ENCODE measurements around the gene MICAL2.

MICAL2 gene

GRCh38 chr11:12210200-12210599 lies 99.8 kb downstream of the MICAL2 start:
- H3K27ac ChIP-seq (ENCODE audit: extremely low read depth, low read depth, low read length), result no peak overlapping the region
- H3K4me3 ChIP-seq (ENCODE audit: low read depth, low read length), result no peak overlapping the region
- no peak for TF ChIP-seq ZNF501 (tag by site-specific recombination; IDR thresholded peaks at IDR 0.05)
- TF ChIP-seq ZNF350 (tag by site-specific recombination; IDR thresholded peaks at IDR 0.05), result no peak
- no peaks in the 10 kb centered on the region for H3K9me3 ChIP-seq (ENCODE audit: control insufficient read depth, insufficient read depth, low read depth, low read length)
- no peaks in the 10 kb centered on the region for H3K4me1 ChIP-seq (ENCODE audit: control insufficient read depth, insufficient read depth, low read length)
- ChIA-PET CTCF (no interaction called here), POLR2A (no interaction called here)
- peaks cover 0 to 6% of the 10 kb centered on the region in 2 experiments; a peak in 1 of 3 replicates for H3K36me3 ChIP-seq (ENCODE audit: control insufficient read depth in 2 of 2, insufficient read depth in 1 of 2, low read length in 2 of 2)

- Histone ChIP-seq H3K36me3 (ENCODE audit: control insufficient read depth in 2 of 2, insufficient read depth in 1 of 2, low read length in 2 of 2) (peaks cover 0 to 9% of the 10 kb centered on the region in 2 experiments; a peak in 1 of 3 replicates), H3K4me1 (ENCODE audit: control insufficient read depth, insufficient read depth, low read length) (no peaks in the 10 kb centered on the region), H3K9me3 (ENCODE audit: control insufficient read depth, insufficient read depth, low read depth, low read length) (no peaks in the 10 kb centered on the region), H3K27ac (ENCODE audit: extremely low read depth, low read depth, low read length) (no peak overlapping the region), H3K4me3 (ENCODE audit: low read depth, low read length) (no peak overlapping the region)
- POLR2A ChIA-PET, result no interaction called here
- CTCF ChIA-PET, result interaction anchor here (0.7 to 1.0 kb wide), 3 partner anchors 12 to 89 kb away, joined by 3 read pairs; no protein-coding TSS in a partner anchor
- TF ChIP-seq ZNF610 (tag by site-specific recombination; IDR thresholded peaks at IDR 0.05; ENCODE audit: borderline replicate concordance) (no peak), ZFP37 (tag by site-specific recombination; IDR thresholded peaks at IDR 0.05) (no peak), ZNF473 (tag by site-specific recombination; IDR thresholded peaks at IDR 0.05) (no peak), ZBTB49 (tag by site-specific recombination; IDR thresholded peaks at IDR 0.05; ENCODE audit: low read depth) (no peak), RBAK (tag by site-specific recombination; IDR thresholded peaks at IDR 0.05) (no peak), ZNF561 (tag by site-specific recombination; IDR thresholded peaks at IDR 0.05; ENCODE audit: borderline replicate concordance) (no peak)
Observed at GRCh38 chr11:12211331-12212065, 101.1 kb downstream of the MICAL2 start.

GRCh38 chr11:12212174-12212820 lies 101.9 kb downstream of the MICAL2 start:
- no peak overlapping the region for H3K4me3 ChIP-seq (ENCODE audit: low read depth, low read length)
- H3K9me3 ChIP-seq (ENCODE audit: control insufficient read depth, insufficient read depth, low read depth, low read length), result no peaks in the 10 kb centered on the region
- H3K27ac ChIP-seq (ENCODE audit: extremely low read depth, low read depth, low read length), result no peak overlapping the region
- ChIA-PET POLR2A (no interaction called here), CTCF (interaction anchor here (0.7 to 0.9 kb wide), 5 partner anchors 12 to 374 kb away, joined by 3 read pairs; no protein-coding TSS in a partner anchor)
- no peaks in the 10 kb centered on the region for H3K4me1 ChIP-seq (ENCODE audit: control insufficient read depth, insufficient read depth, low read length)
- H3K36me3 ChIP-seq (ENCODE audit: control insufficient read depth in 2 of 2, insufficient read depth in 1 of 2, low read length in 2 of 2), result peaks cover 0 to 12% of the 10 kb centered on the region in 2 experiments; a peak in 1 of 3 replicates
- TF ChIP-seq ZSCAN4 (tag by site-specific recombination; IDR thresholded peaks at IDR 0.05), result no peak
- TF ChIP-seq OSR2 (tag by site-specific recombination; IDR thresholded peaks at IDR 0.05), result no peak
- no peak for TF ChIP-seq ZNF2 (tag by site-specific recombination; IDR thresholded peaks at IDR 0.05)
- TF ChIP-seq ZNF629 (tag by site-specific recombination; IDR thresholded peaks at IDR 0.05), result peak; percentile 87
- TF ChIP-seq ZSCAN16 (tag by site-specific recombination; IDR thresholded peaks at IDR 0.05), result no peak
- peak; percentile 46; the same call in 1 of the 2 replicates for TF ChIP-seq ATF2 (tag by site-specific recombination; IDR thresholded peaks at IDR 0.05; ENCODE audit: low read depth)
- peak; percentile 92 for TF ChIP-seq ZFP69B (tag by site-specific recombination; IDR thresholded peaks at IDR 0.05)
- TF ChIP-seq ZNF404 (tag by site-specific recombination; IDR thresholded peaks at IDR 0.05), result no peak
- TF ChIP-seq ZNF692 (tag by site-specific recombination; IDR thresholded peaks at IDR 0.05), result peak; percentile 89
- no peak for TF ChIP-seq ZBTB11 (tag by site-specific recombination; conservative IDR thresholded peaks at IDR 0.05; ENCODE audit: low read depth)
- peak; percentile 85 for TF ChIP-seq ZBTB21 (tag by site-specific recombination; IDR thresholded peaks at IDR 0.05)
- TF ChIP-seq ZNF184 (tag by site-specific recombination; IDR thresholded peaks at IDR 0.05), result no peak

Data from HEK293 (cell line).